HG03097 (cell line): Measurements from ENCODE around the gene REG1A.

Experiments
- ATAC-seq: cut with Tn5 transposase; IDR thresholded peaks from one replicate; pipeline ENCODE4 v1.9.1; 2021; ENCODE audit not compliant: unreplicated experiment, low FRiP score

The REG1A gene

DNA sequence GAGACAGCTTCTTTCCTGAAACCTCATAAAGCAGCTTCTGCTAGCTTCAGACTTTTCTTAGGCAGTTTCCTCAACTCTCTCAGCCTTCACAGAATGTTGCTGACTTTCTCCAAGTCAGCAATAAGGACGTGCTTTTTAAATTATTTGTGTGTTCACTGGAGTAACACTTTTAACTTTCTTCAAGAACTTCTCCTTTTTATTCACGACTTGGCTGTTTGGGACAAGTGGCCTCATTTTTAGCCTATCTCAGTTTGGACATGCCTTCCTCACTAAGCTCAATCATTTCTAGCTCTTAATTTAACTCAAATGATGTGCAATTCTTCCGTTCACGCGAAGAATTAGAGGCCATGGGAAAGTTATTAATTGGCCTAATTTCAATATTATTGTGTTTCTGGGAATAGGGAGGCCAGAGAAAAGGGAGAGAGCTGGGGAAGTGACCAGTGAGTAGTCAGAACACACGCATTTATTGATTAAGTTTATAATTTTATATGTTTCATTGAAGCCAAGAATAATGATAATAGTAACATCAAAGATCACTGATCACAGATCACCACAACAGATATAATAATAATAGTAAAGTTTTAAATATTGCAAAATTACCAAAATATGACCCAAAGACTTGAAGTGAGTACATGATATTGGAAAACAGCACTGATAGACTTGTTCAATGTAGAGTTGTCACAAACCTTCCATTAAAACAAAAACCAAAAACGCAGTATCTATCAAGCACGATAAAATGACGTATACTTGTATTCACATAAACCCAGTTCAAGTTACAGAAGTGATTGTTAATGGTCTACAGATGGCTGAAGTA is 4.8 kb downstream of the REG1A start:
- ATAC-seq = no peak

GRCh38 chr2:79125721-79125985 is 5.4 kb downstream of the REG1A start:
- ATAC-seq = no peak

DNA sequence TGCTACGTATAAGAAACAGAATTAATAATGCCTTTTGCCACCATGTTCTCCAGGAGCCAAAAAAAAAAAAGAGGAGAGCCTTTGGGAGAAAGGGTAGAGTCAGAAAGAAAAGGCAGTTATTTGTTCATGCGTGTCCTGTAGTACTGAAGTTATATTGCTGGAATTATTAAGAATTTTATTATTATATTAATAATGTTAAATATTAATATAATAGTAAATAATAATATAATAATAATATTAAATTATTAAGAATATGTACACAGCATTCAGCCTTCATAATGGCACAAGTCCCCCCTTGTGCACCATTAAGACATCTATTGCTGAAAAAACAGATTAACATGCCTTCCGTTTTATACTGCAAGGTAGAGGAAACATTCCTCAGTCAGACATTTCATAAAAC is 8.1 kb downstream of the REG1A start:
- ATAC-seq = no peak

GRCh38 chr2:79129260-79129659 is 9.0 kb downstream of the REG1A start:
- ATAC-seq = no peak

DNA sequence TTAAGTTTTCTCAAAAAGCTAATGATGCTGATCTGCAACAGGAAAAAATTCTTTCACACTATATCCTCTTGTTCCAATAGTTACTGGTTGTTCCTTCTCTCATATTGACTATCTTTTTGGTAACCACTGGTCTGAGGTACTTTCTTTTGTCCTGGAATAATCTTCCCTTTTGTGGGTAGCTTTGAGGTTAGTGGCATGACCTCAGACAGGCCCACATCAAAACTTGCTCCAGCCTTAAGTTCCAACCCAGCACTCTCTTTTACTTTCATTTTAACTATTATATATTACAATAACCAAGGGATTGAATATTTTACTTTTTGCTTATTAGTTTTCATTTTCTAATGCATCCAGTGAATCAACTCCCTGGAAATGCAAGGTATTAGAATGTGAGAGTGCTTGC is 9.5 kb downstream of the REG1A start:
- ATAC-seq = no peak

DNA sequence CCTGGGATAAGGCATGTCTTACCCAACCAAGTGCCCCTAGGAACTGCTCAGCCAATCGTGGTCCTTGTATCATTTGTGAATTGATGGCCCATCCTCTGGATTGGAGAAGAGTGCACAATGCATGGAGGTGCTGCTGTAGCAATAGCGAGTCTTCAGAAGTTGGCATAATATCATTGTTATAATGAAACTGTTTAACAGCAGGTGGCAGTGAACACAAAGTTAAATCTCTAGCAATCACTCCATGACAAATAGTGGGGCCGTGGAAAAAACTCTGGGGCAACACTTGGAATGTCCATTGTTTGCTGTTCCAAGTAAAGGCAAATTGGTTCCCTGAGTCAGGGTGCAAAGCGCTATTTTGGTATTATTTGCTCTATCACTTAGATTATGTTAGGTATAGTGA is 11.4 kb downstream of the REG1A start:
- ATAC-seq = no peak

DNA sequence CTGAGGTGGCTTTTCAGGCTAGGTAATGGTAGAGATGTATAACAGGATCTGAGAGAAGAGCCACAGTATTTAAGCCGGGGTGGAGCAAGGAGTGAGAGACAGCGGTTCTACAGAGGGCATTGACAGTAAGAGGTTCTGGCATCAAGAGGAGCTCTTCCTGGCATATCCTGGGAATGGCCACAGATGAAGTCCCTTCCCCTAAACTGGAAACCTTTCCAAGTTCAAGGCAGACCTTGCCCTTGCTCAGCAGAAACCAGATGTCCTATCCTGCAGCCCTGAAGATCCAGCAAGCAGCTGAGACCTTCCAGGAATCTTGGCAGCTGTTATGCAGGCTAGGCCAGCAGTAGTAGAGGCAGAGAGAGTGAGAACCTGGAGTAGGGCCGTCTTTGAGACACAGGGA is 18.1 kb downstream of the REG1A start:
- ATAC-seq = no peak

DNA sequence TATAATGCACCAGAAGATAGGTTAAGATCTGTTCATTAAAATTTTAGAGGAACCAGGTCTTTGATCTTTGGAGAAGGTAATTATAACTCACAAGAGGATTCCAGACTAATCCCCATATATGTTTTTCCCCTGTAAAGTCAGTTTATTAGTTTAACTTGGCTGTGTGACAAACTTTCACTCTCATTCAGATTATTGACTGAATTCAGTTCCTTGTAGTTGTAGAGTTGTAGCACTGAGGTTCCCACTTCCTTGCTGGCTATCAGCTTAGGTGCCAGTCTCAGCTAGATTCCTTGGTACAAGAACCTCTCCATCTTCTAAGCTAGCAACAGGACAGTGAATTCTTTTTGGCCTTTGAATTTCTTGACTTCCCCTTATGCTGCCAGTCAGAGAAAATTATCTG is 19.1 kb downstream of the REG1A start:
- no peak for ATAC-seq

DNA sequence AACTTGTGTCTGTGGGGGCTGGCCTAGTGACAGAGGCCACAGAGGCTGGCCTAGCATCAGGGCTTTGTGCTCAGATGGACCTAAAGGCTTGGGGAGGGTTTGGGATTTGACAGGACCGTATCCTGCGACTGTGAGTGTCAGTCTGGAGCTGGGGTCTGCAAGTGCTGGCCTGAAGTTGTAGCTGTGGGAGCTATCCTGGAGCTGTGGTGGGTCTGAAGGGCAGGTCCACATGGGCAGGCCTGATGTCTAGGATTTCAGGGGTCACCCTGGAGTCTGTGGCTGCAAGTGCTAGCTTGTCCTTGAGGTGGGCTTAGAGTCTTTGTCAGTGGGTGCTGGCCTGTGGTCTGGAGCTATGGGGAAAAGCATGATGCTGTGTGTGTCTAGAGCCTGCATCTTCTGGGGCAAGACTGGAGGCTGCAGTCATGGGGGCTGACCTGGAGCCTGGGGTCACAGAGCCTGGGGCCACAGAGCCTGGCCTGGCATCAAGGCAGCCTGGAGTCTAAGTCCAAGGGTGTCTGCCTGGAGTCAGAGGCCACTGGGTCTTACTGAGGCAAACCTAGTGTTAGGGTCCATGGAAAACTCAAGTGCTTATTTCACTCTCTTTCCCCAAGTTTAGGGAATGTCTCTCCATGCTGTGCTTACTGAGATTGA is 35.7 kb downstream of the REG1A start:
- ATAC-seq = no peak

- no peak for ATAC-seq
Measured at GRCh38 chr2:79159030-79159429, 38.7 kb downstream of the REG1A start.

DNA sequence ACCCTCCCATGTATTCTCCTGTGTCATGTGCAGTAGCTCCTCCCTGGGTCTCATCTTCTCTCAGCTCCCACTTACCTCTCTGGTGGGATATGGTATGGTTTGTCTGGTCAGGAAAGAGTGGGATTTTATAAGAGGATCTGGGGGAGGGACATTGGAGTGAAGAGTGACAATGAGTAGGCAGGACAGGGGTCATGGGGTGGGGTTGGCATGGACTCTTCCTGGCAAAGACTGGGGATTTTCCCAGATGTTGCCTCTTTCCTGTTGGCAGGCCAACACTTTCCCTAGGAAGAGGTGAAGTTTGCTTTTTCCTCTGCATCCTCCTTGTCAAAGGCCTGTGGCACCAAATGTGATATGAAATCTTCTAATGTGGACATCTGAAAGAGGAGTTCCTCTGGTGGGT is 39.4 kb downstream of the REG1A start, which contains the start of gene REG3A:
Gene REG3A (minus strand): TSS at position 101 of the 400 bp plus-strand sequence. CDS start 348 bp downstream, outside the sequence.
- no peak for ATAC-seq

- no peak for ATAC-seq
Measured at GRCh38 chr2:79162132-79162531, 41.8 kb downstream of the REG1A start.

DNA sequence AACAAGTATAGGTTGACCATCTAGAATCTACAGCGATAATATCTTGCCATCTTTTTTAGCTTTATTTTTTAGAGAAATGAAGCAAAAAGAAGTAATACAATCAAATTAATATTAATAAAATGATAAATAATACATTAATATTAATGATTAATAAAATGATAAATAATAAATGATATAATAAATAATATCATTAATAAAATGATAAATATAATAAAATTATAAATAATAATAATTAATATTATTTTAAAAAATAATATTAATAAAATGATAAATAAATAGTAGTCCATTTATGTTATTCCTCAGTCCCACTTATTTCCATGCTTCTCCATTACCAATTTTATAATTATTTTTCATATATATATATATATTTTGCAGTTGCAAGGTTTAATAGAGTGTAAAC is 42.5 kb downstream of the REG1A start:
- ATAC-seq = no peak

DNA sequence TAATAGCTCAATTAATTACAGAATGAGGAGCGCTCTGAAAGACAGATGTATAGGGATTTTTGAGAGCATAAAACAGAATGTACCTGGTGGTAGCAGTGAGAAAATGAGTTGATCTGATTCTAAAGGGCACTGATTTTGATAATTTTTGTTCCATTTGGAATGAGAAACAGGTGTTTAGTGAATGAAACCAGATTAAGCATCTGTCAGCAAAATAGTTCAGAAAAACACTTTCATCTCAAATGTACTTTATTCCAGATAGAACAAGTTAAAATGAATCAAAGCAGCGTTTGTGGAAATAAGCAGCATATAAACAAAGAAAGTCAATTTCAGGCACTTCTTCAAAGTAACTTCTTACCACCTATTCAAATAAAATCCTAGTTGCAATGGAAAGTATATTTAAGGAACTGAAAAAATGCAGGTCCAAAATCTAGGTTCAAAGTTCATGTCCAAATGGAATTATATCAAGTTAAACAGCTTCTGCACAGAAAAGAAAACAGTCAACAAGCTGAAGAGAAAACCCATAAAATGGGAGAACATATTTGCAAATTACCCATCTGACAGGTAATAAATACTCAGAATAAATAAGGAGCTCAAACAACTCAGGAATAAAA is 51.2 kb downstream of the REG1A start:
- no peak for ATAC-seq
